Hematopoietic multipotent progenitor cell treated with erythropoietin and hydrocortisone succinate and interleukin-3 and kit ligand, for 17 days (in vitro differentiated cells): ENCODE data around the gene OLFM4.

Experiments used
- DNase-seq: peaks from one replicate; pipeline ENCODE4 v3.0.0-alpha.2; 2015; ENCODE audit warnings: low spot score

Gene OLFM4

DNA sequence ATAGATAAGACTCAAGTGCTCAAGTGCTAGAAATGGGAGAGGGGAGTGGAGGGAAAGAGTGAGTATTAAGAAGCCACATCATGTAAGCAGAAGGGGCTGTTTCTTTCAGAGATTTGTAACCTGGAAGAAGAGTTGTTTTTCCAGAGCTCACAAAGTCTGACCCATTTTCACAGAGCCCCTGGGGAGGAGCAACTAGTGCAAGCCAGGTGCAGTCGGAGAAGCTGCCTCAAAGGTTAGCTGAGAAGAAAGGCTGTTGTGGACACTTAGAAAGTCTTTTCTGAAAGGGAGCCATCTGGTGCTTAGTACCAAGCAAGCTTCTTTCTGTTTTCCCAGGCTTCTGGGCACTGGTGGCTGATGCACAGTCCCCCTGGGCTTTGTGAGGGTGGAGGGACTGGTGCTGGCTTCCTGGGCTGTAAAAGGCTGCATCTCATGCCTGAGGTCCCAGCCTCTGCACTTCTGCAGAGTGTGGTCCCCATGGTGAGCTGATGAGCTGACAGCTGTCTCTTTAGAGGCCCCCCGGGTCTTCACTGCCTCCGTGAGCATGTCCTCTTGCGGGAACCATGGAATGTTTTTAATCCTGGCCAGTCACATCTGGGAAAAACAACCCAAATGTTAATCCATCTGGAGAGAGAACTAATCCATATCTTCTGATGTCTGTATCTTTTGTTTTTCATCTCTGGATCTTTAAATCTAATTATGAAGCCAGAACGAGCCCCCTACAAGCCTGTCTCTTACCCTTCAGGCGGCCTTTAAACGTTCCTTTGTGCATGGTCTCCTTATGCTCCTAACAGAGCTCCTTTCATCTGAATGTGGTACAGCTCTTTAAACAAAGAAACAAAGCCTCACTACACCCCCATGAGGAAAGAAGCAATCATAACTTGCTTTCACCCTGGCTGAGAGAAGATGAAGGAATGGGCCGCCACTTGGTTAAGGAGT, 40.2 kb downstream of the OLFM4 start:
- DNase-seq, result no peak

DNA sequence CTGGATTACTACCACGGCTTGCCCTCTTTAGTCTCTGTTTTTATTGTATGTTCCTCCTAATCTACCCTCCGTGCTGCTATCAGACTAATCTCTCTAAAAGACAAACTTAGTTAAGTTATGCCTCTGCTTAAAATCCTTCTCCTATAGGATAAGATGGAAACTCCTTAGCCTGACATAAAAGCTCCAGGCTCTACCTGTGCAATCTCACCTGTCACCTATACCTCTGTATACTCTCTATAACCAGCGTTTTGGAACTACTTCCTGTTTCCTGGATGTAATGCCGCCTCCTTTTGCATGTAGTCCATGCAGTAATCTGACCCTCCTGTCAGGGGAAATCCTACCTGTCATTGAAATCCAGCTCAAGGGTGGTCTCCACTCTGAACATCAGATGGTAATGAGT, 41.2 kb downstream of the OLFM4 start:
- no peak for DNase-seq

DNA sequence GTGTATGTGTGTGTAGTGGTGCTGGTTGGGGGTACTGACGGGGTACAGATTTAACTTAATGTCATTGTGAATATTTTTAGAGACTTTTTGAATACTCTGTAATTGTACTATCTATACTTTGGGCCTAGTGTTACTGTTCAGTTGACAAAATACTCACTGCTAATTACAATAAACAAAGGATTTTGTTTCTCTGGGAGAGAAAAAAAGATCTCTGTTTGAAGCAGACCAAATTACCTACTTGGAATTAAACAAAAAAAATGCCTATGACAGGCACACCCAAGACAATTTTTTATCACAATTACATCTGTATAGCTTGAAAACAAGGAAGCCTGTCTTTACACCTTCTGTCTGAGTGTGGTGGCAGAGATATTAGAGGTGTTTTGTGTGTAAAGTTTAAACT, 45.1 kb downstream of the OLFM4 start:
- no peak for DNase-seq

DNA sequence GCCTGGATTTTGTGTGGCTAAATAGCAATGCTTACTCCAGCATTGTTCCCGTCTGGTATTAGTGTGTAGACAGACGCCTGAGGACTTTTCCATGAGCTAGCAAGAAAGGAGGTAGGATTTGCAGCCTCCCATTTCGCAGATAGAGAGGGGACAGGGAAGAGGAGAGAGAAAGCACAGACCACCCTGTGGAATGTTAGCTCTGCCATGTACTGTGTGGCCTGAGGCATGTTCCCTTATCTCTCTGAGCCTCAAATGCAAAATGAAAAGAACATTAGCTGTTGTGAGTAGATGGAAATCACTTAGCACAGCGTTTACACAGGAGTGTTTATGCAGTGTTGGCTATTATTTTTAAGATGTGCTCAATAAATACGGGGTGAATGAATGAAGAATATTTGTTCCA, 45.5 kb downstream of the OLFM4 start:
- no peak for DNase-seq

DNA sequence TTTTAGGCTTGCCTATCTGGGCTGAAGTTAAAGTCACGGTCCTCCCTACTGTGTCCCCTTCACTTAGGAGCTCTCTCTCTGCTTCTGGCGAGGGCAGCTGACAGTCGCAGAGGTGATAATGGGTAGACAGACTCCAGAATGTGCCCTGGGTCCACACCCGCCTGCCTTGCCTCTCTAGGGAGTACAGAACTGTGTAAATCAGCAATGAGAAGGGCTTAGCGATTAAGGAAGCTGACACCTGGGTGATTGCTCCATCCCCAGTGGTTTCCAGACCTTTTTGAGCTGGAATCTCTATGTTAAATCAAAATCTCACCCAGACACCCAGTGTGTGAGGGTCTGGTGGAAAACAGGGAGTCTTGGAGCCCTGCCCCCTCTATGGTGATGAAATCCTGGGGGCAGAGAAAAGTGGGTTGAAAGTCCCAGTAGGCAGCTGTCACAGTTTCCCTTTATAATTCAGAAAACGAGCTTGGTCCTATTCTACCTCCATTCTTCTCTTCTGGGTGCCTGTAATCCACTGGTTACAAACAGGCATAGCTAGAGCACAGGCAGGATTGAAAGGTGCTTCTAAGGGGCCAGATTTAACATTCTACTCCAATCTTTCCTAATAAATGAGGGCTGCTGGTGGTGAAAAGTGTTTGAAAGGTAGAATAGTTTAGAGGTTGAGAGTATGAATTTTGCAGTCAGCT, 46.9 kb downstream of the OLFM4 start:
- DNase-seq, result no peak

- DNase-seq, result no peak
Observed at GRCh38 chr13:53079691-53080090, 51.1 kb downstream of the OLFM4 start.

DNA sequence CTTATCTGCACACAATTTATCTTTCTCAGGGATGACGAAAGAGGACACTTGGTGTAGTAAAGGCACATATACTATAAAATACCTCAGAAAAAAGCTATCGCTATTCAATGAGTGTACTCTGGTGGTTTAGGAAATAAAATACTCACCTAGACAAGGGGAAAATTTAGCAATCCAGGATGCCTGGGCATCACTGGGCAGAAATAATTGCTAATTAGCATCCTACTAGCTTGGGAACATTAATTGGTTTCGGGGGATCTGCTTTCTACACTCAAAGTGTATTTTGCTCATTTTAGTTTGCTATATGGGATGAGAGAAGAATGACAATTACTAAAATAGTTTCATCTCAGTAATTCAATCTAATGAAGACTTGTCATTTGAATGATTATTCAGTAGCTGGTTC, 60.3 kb downstream of the OLFM4 start:
- DNase-seq, result no peak

DNA sequence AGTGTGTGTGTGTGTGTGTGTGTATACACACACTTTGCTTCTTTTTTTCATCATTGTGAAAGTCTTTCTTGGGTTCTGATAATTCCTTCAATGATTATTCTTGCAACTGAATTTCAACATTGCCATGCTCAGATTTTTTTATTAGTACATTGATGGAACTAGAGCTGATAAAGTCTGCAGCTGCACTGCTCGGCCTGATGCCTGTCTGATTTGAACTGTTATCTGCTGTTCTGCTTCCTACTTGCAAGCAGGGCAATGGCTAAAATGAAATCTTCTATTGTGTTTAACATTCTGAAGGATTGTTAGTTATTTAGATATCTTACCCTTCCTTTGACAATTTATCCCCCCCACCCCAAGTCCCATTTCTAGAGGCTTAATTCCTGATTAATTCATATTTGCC, 61.3 kb downstream of the OLFM4 start:
- no peak for DNase-seq

GRCh38 chr13:53090461-53090860, 61.8 kb downstream of the OLFM4 start:
- DNase-seq, result no peak

DNA sequence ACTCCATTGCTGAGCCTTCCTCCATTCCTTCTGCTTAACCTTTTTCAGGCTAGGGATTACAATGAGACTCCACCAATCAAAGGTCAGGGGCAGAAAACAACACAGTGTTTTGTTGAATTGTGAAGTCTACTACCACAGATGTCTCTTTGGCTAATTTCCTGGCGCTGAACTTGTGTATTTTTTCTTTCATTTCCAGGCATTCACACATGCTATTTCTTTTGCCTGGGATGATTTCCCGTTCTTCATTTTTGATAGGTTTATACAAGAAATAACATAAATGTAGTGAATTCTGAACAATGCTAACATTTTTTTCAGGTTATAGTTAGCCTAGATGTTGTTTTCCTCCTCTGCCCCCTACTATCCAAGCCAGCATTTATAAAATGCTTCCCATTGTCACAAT, 64.3 kb downstream of the OLFM4 start:
- DNase-seq, result no peak

GRCh38 chr13:53098455-53098854, 69.8 kb downstream of the OLFM4 start:
- no peak for DNase-seq

- no peak for DNase-seq
Observed at GRCh38 chr13:53100394-53101063, 71.9 kb downstream of the OLFM4 start.
